Naive B cell (primary cell): ENCODE results near the gene LY6G5C. TPM values are rescaled to one million over a fixed set of nuclear protein-coding genes. Genes with fewer than 3 reads are reported as not detected.

Experiments used
- ATAC-seq, 2 donors: fragments of 150-1000 bp; cut with Tn5 transposase; 2 replicates each; pipeline ENCODE4 v1.10.0; 2021; ENCODE audit warnings: low read depth in 2 of 2, mild to moderate bottlenecking in 2 of 2, moderate library complexity in 2 of 2
- DNase-seq: peaks from one replicate; pipeline ENCODE4 v3.0.0; 2022
- H3K27ac Mint-ChIP-seq, 6 donors: one replicate each; pipeline ENCODE4 v1.8.0; 2020 to 2022; ENCODE audit warnings: mild to moderate bottlenecking in 6 of 6, mixed read lengths in 6 of 6, moderate library complexity in 5 of 6, inconsistent platforms in 2 of 6
- H3K27me3 Mint-ChIP-seq, 3 donors: one replicate each; pipeline ENCODE4 v1.8.0; 2021 to 2022; ENCODE audit warnings: mixed read lengths in 3 of 3, mild to moderate bottlenecking in 1 of 3
- H3K36me3 Mint-ChIP-seq, 2 donors: one replicate each; pipeline ENCODE4 v1.8.0; 2020 to 2022; ENCODE audit warnings: mixed read lengths in 2 of 2, inconsistent platforms in 1 of 2, mild to moderate bottlenecking in 1 of 2
- H3K4me1 Mint-ChIP-seq, 3 donors: one replicate each; pipeline ENCODE4 v1.8.0; 2020 to 2022; ENCODE audit warnings: mixed read lengths in 3 of 3, inconsistent platforms in 1 of 3, mild to moderate bottlenecking in 1 of 3, moderate library complexity in 1 of 3
- H3K4me3 Mint-ChIP-seq, 8 donors: one replicate each; pipeline ENCODE4 v1.8.0; 2020 to 2022; ENCODE audit warnings: mild to moderate bottlenecking in 8 of 8, mixed read lengths in 8 of 8, moderate library complexity in 8 of 8, inconsistent platforms in 2 of 8
- H3K9me3 Mint-ChIP-seq, 7 donors: one replicate each; pipeline ENCODE4 v1.8.0; 2020 to 2022; ENCODE audit warnings: mixed read lengths in 7 of 7, mild to moderate bottlenecking in 5 of 7, inconsistent platforms in 2 of 7, moderate library complexity in 1 of 7
- polyA plus RNA-seq, 6 donors: library from polyadenylated mRNA; unstranded; fragments of 300-500 nt; fragmentation: Illumina TruSeq; gene quantifications; one replicate each; pipeline ENCODE4 v1.2.3, GENCODE V29; 2021; ENCODE audit warnings: low read depth in 6 of 6

LY6G5C gene
- polyA plus RNA-seq, 6 donors from 2014 or later, result 0.48 to 1.6 (median 0.92) TPM; not detected in 2

- no peaks in the 10 kb centered on the region for H3K27me3 Mint-ChIP-seq
- H3K4me3 Mint-ChIP-seq, result peak within 1 kb of the TSS; percentile 91 to 96 (median 95)
- peaks cover 0 to 27% of the 10 kb centered on the region in 2 donors for H3K36me3 Mint-ChIP-seq
- peaks cover 59 to 87% (median 80%) of the 10 kb centered on the region in 3 donors for H3K4me1 Mint-ChIP-seq
- H3K27ac Mint-ChIP-seq, result peak within 1 kb of the TSS; percentile 86 to 94 (median 91)
- no peaks in the 10 kb centered on the region for H3K9me3 Mint-ChIP-seq
- peak; percentile 57 to 60 for ATAC-seq
- DNase-seq, result peak; percentile 74
Observed at GRCh38 chr6:31660381-31661261, 20.2 kb downstream of the LY6G5C start, which contains the start of gene C6orf47. C6orf47 (minus strand) TSS chr6:31660778; CDS start chr6:31659947, 831 bp downstream.

- H3K9me3 Mint-ChIP-seq, result no peaks in the 10 kb centered on the region
Observed at GRCh38 chr6:31659649-31660380, 21.1 kb downstream of the LY6G5C start.

GRCh38 chr6:31658983-31659648, 21.8 kb downstream of the LY6G5C start:
- ATAC-seq, result no peak
- peak overlapping the region; percentile 91 to 96 (median 95) for H3K4me3 Mint-ChIP-seq
- H3K36me3 Mint-ChIP-seq, result peaks cover 0 to 21% of the 10 kb centered on the region in 2 donors
- no peaks in the 10 kb centered on the region for H3K9me3 Mint-ChIP-seq
- no peaks in the 10 kb centered on the region for H3K27me3 Mint-ChIP-seq
- H3K27ac Mint-ChIP-seq, result peak overlapping the region in 4 of 6 donors; percentile 79 to 94 (median 90)
- no peak for DNase-seq
- peaks cover 54 to 86% (median 74%) of the 10 kb centered on the region in 3 donors for H3K4me1 Mint-ChIP-seq

More at GRCh38 chr6:31659649-31660380, 21.1 kb downstream of the LY6G5C start:
- ATAC-seq (peak; percentile 59 to 61), DNase-seq (peak; percentile 42)
- peaks cover 0 to 28% of the 10 kb centered on the region in 2 donors for H3K36me3 Mint-ChIP-seq
- H3K27ac Mint-ChIP-seq, result peak overlapping the region; percentile 36 to 94 (median 90)
- H3K27me3 Mint-ChIP-seq, result no peaks in the 10 kb centered on the region
- H3K4me3 Mint-ChIP-seq, result peak overlapping the region; percentile 91 to 96 (median 95)
- peaks cover 61 to 91% (median 81%) of the 10 kb centered on the region in 3 donors for H3K4me1 Mint-ChIP-seq

GRCh38 chr6:31658158-31658688, 22.6 kb downstream of the LY6G5C start:
- no peaks in the 10 kb centered on the region for H3K9me3 Mint-ChIP-seq
- ATAC-seq (no peak), DNase-seq (no peak)
- peak overlapping the region in 7 of 8 donors; percentile 60 to 96 (median 91) for H3K4me3 Mint-ChIP-seq
- H3K27ac Mint-ChIP-seq, result peak overlapping the region in 3 of 6 donors; percentile 41 to 93 (median 82)
- peaks cover 45 to 82% (median 65%) of the 10 kb centered on the region in 3 donors for H3K4me1 Mint-ChIP-seq
- no peaks in the 10 kb centered on the region for H3K27me3 Mint-ChIP-seq
- H3K36me3 Mint-ChIP-seq, result peaks cover 0 to 17% of the 10 kb centered on the region in 2 donors

- H3K36me3 Mint-ChIP-seq, result peaks cover 0 to 16% of the 10 kb centered on the region in 2 donors
- DNase-seq (no peak), ATAC-seq (no peak)
- H3K4me3 Mint-ChIP-seq, result peak overlapping the region in 6 of 8 donors; percentile 21 to 96 (median 66)
- no peaks in the 10 kb centered on the region for H3K9me3 Mint-ChIP-seq
- no peaks in the 10 kb centered on the region for H3K27me3 Mint-ChIP-seq
- H3K4me1 Mint-ChIP-seq, result peaks cover 47 to 82% (median 67%) of the 10 kb centered on the region in 3 donors
- H3K27ac Mint-ChIP-seq, result peak overlapping the region in 5 of 6 donors; percentile 32 to 93 (median 71)
Observed at GRCh38 chr6:31657406-31658157, 23.3 kb downstream of the LY6G5C start.

GRCh38 chr6:31655349-31656237, 25.3 kb downstream of the LY6G5C start, which contains the start of gene APOM:
APOM (plus strand) TSS chr6:31655894; CDS start chr6:31655967, 73 bp downstream.
- H3K27me3 Mint-ChIP-seq, result no peaks in the 10 kb centered on the region
- peak within 1 kb of the TSS in 4 of 8 donors; percentile 17 to 96 (median 42) for H3K4me3 Mint-ChIP-seq
- H3K9me3 Mint-ChIP-seq, result no peaks in the 10 kb centered on the region
- H3K36me3 Mint-ChIP-seq, result peaks cover 0 to 11% of the 10 kb centered on the region in 2 donors
- peaks cover 56 to 79% (median 74%) of the 10 kb centered on the region in 3 donors for H3K4me1 Mint-ChIP-seq
- ATAC-seq (no peak), DNase-seq (no peak)
- peak within 1 kb of the TSS in 4 of 6 donors; percentile 49 to 85 (median 70) for H3K27ac Mint-ChIP-seq

GRCh38 chr6:31654574-31655348, 26.1 kb downstream of the LY6G5C start:
- no peaks in the 10 kb centered on the region for H3K9me3 Mint-ChIP-seq
- H3K4me1 Mint-ChIP-seq, result peaks cover 53 to 79% (median 76%) of the 10 kb centered on the region in 3 donors
- peaks cover 0 to 11% of the 10 kb centered on the region in 2 donors for H3K36me3 Mint-ChIP-seq
- peak overlapping the region in 4 of 8 donors; percentile 32 to 97 (median 74) for H3K4me3 Mint-ChIP-seq
- DNase-seq, result no peak
- H3K27ac Mint-ChIP-seq, result peak overlapping the region in 1 of 6 donors; percentile 56
- no peaks in the 10 kb centered on the region for H3K27me3 Mint-ChIP-seq
- no peak for ATAC-seq

GRCh38 chr6:31652925-31653724, 27.7 kb downstream of the LY6G5C start:
- Mint-ChIP-seq H3K9me3 (no peaks in the 10 kb centered on the region), H3K4me3 (peak overlapping the region; percentile 88 to 99 (median 97)), H3K36me3 (peaks cover 0 to 18% of the 10 kb centered on the region in 2 donors), H3K27ac (peak overlapping the region; percentile 97 to 100 (median 100)), H3K4me1 (peaks cover 42 to 69% (median 59%) of the 10 kb centered on the region in 3 donors), H3K27me3 (no peaks in the 10 kb centered on the region)
- ATAC-seq (peak; percentile 67 to 71), DNase-seq (peak; percentile 92)

GRCh38 chr6:31651602-31652191, 29.2 kb downstream of the LY6G5C start:
- ATAC-seq (no peak), DNase-seq (no peak)
- Mint-ChIP-seq H3K4me3 (peak overlapping the region; percentile 88 to 99 (median 97)), H3K27me3 (no peaks in the 10 kb centered on the region), H3K4me1 (peaks cover 35 to 56% (median 45%) of the 10 kb centered on the region in 3 donors), H3K27ac (peak overlapping the region; percentile 97 to 100 (median 100)), H3K36me3 (peaks cover 0 to 18% of the 10 kb centered on the region in 2 donors), H3K9me3 (no peaks in the 10 kb centered on the region)

- no peaks in the 10 kb centered on the region for H3K9me3 Mint-ChIP-seq
- peak overlapping the region in 1 of 8 donors; percentile 32 for H3K4me3 Mint-ChIP-seq
- H3K4me1 Mint-ChIP-seq, result peaks cover 9 to 16% (median 15%) of the 10 kb centered on the region in 3 donors
- H3K27me3 Mint-ChIP-seq, result no peaks in the 10 kb centered on the region
- DNase-seq (no peak), ATAC-seq (no peak)
- H3K27ac Mint-ChIP-seq, result peak overlapping the region in 4 of 6 donors; percentile 26 to 70 (median 54)
- peaks cover 13 to 29% of the 10 kb centered on the region in 2 donors for H3K36me3 Mint-ChIP-seq
Observed at GRCh38 chr6:31645325-31645724, 35.5 kb downstream of the LY6G5C start.
